Measurements from ENCODE around the gene ARHGEF2. TPM values are rescaled to one million over a fixed set of nuclear protein-coding genes. Genes with fewer than 3 reads are reported as not detected.

The ARHGEF2 gene
- total and polyA plus RNA-seq, 2 donors (not counting 3 experiments of a cell fraction or from before 2014, with no cell fraction given) = 59.2 to 118 TPM

DNA sequence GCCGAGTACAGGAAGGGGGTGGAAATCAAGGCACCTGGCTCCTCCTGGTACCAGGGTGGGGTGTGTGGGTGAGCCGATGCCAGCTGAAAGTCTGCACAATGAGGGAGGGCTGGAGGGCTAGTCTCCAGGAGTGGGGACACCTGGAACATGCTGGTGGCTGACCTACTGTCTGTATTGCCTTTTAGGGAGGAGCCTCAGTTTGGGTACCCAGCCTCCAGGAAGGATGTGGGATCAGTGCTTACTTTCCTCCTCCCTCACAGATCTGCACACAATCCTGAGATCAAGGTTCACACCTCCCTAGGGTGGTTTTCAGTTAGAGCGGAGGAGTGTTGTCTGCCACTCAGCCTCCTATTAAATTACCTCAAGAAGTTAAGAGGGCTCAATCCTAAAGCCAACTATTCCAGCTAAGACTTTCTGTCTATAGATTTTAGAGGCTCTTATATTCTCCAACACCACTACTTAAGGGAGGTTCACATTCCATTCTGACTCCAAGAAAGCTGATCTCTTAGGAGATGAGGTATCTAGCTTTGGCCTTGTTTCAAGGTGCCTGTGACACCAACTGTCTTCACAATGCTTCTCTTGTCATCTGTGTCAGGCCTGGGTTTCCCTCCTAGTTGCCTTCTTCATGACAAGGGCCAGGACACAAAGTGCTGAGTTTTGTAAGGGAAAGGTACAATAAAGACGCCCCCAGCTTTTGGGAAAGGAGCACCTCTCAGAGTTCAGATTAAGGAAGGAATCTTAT lies 26.7 kb upstream of the ARHGEF2 start:
- CTCF ChIA-PET = interaction anchor here (1.1 to 4.1 kb wide), 4 partner anchors 15 to 61 kb away, joined by 3 to 20 read pairs (median 7); partner anchors contain the start of gene SSR2
- POLR2A ChIA-PET = no interaction called here
- no peaks in the 10 kb centered on the region for H3K9me1 ChIP-seq (replicated peaks; ENCODE audit: control insufficient read depth, extremely low read depth, insufficient read depth, low read length)
- no peaks in the 10 kb centered on the region for H3K9me3 ChIP-seq (replicated peaks; ENCODE audit: control insufficient read depth, insufficient read depth, low read length)
- dilution Hi-C loops (cut with MboI; ENCODE audit: extremely low pct_ligation_motif_present, low sequenced_read_pairs) (no loop called here), intact Hi-C loops (cut with micrococcal nuclease) (no loop called here)
- FAIRE-seq = no peak
- no peaks in the 10 kb centered on the region for H3K79me2 ChIP-seq (ENCODE audit: control insufficient read depth, insufficient read depth, low read length)
- H3K4me1 ChIP-seq (ENCODE audit: control insufficient read depth, extremely low read depth, insufficient read depth, low read length) = no peaks in the 10 kb centered on the region
- H3K4me3 ChIP-seq (replicated peaks in 1 of 3; ENCODE audit: insufficient read depth in 1 of 3, low read depth in 1 of 3, low read length in 3 of 3) = no peak overlapping the region
- H3K36me3 ChIP-seq (ENCODE audit: control insufficient read depth in 2 of 2, extremely low read depth in 1 of 2, insufficient read depth in 2 of 2, low read length in 2 of 2) = peaks cover 6 to 13% of the 10 kb centered on the region in 2 experiments
- no peak overlapping the region for H3K9ac ChIP-seq (replicated peaks; ENCODE audit: extremely low read depth, insufficient read depth, low read length)
- no peaks in the 10 kb centered on the region for H4K20me1 ChIP-seq (replicated peaks; ENCODE audit: control insufficient read depth, extremely low read depth, insufficient read depth, low read length)
- no peak overlapping the region for H2AFZ ChIP-seq (ENCODE audit: low read depth, low read length)
- TF ChIP-seq FOS (IDR thresholded peaks at IDR 0.05; ENCODE audit: borderline replicate concordance, insufficient read depth, low read length) = no peak
- no peak for TF ChIP-seq MYC (IDR thresholded peaks at IDR 0.05; ENCODE audit: low read depth, low read length)
- no peak for TF ChIP-seq JUN (IDR thresholded peaks at IDR 0.05; ENCODE audit: borderline replicate concordance, insufficient read depth, insufficient read length, low read depth)
- TF ChIP-seq, protein P1, sequence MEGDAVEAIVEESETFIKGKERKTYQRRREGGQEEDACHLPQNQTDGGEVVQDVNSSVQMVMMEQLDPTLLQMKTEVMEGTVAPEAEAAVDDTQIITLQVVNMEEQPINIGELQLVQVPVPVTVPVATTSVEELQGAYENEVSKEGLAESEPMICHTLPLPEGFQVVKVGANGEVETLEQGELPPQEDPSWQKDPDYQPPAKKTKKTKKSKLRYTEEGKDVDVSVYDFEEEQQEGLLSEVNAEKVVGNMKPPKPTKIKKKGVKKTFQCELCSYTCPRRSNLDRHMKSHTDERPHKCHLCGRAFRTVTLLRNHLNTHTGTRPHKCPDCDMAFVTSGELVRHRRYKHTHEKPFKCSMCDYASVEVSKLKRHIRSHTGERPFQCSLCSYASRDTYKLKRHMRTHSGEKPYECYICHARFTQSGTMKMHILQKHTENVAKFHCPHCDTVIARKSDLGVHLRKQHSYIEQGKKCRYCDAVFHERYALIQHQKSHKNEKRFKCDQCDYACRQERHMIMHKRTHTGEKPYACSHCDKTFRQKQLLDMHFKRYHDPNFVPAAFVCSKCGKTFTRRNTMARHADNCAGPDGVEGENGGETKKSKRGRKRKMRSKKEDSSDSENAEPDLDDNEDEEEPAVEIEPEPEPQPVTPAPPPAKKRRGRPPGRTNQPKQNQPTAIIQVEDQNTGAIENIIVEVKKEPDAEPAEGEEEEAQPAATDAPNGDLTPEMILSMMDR (IDR thresholded peaks at IDR 0.05; ENCODE audit: extremely low read depth in 1 of 2, insufficient read depth in 1 of 2, low read depth in 1 of 2, low read length in 2 of 2) = no peak
- TF ChIP-seq GATA2 (IDR thresholded peaks at IDR 0.05; ENCODE audit: insufficient read depth, insufficient read length, low read depth, low read length) = no peak
- no peak for TF ChIP-seq EZH2 (IDR thresholded peaks at IDR 0.05; ENCODE audit: borderline replicate concordance, low read depth, low read length, severe bottlenecking)
- TF ChIP-seq, protein P2, sequence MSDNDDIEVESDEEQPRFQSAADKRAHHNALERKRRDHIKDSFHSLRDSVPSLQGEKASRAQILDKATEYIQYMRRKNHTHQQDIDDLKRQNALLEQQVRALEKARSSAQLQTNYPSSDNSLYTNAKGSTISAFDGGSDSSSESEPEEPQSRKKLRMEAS (IDR thresholded peaks at IDR 0.05; ENCODE audit: insufficient read depth, insufficient read length) = no peak
- no peak for TF ChIP-seq POLR2AphosphoS5 (IDR thresholded peaks at IDR 0.05; ENCODE audit: insufficient read depth, low read depth, low read length)
- no peak for TF ChIP-seq POLR2A (IDR thresholded peaks at IDR 0.05; ENCODE audit: low read depth, low read length)
- BruUV-seq (replicated peaks) = no TSS peak
- no peak overlapping the region for H3K4me2 ChIP-seq (ENCODE audit: insufficient read depth, low read length)
- no peak overlapping the region for H3K27ac ChIP-seq (ENCODE audit: insufficient read depth, low read depth, low read length)
- DNase-seq (ENCODE audit: low read depth, low spot score) = no peak
- no peaks in the 10 kb centered on the region for H3K27me3 ChIP-seq (ENCODE audit: control insufficient read depth in 2 of 2, insufficient read depth in 2 of 2, low read length in 2 of 2)

Measured in endothelial cell of umbilical vein (primary cell).